Naive thymus-derived CD4-positive, alpha-beta T cell (primary cell): ENCODE measurements around the gene PRSS27. TPM values are rescaled to one million over a fixed set of nuclear protein-coding genes. Genes with fewer than 3 reads are reported as not detected.

Experiments
- ATAC-seq: fragments of 150-1000 bp; cut with Tn5 transposase; 2 replicates; pipeline ENCODE4 v1.10.0; 2021; ENCODE audit warnings: mild to moderate bottlenecking, moderate library complexity
- CTCF ChIA-PET: fragments of 350-600 bp; sonication (Branson Sonifier 250); formaldehyde crosslinking; loops from one replicate; lab custom pipeline; 2021; ENCODE audit warnings: antibody characterized with exemption; lab: Charles Lee
- POLR2A ChIA-PET: fragments of 350-600 bp; sonication (Branson Sonifier 250); formaldehyde crosslinking; loops from one replicate; lab custom pipeline; 2021; ENCODE audit warnings: antibody characterized with exemption, inconsistent platforms; lab: Charles Lee
- DNase-seq, 9 donors: peaks; one replicate each; pipeline versions ENCODE4 v3.0.0 to v3.0.0-alpha.2; 2020 to 2022; ENCODE audit warnings: mixed read lengths in 1 of 9
- H3K27ac ChIP-seq: one replicate; pipeline ENCODE4 v1.7.0; 2013; ENCODE audit warnings: mild to moderate bottlenecking, low read depth, low read length, moderate library complexity
- H3K27me3 ChIP-seq, 2 donors: one replicate each; pipeline ENCODE4 v1.7.0; 2013; ENCODE audit warnings: low read length in 2 of 2, mild to moderate bottlenecking in 2 of 2, moderate library complexity in 2 of 2; ENCODE audit not compliant: control insufficient read depth in 2 of 2, insufficient read depth in 2 of 2
- H3K36me3 ChIP-seq, 3 experiments: 1 replicate in 2 of 3; 2 replicates in 1 of 3; pipeline ENCODE4 v1.7.0; 2013; ENCODE audit warnings: low read length in 3 of 3, mild to moderate bottlenecking in 3 of 3, moderate library complexity in 1 of 3; ENCODE audit not compliant: insufficient read depth in 3 of 3, control insufficient read depth in 2 of 3
- H3K4me1 ChIP-seq, 2 donors: one replicate each; pipeline ENCODE4 v1.7.0; 2013; ENCODE audit warnings: low read length in 2 of 2, mild to moderate bottlenecking in 2 of 2, moderate library complexity in 1 of 2; ENCODE audit not compliant: control insufficient read depth in 2 of 2, insufficient read depth in 2 of 2
- H3K4me3 ChIP-seq: 2 replicates; pipeline ENCODE4 v1.7.0; 2013; ENCODE audit warnings: mild to moderate bottlenecking, low read length
- H3K9me3 ChIP-seq, 3 experiments: 1 replicate in 2 of 3; 2 replicates in 1 of 3; pipeline ENCODE4 v1.7.0; 2013; ENCODE audit warnings: low read length in 3 of 3; ENCODE audit not compliant: control insufficient read depth in 2 of 3
- H3K27ac Mint-ChIP-seq, 9 donors: one replicate each; pipeline ENCODE4 v1.8.0; 2020 to 2022; ENCODE audit warnings: mixed read lengths in 9 of 9, mild to moderate bottlenecking in 8 of 9, moderate library complexity in 5 of 9, inconsistent platforms in 2 of 9
- H3K27me3 Mint-ChIP-seq, 5 donors: one replicate each; pipeline ENCODE4 v1.8.0; 2021 to 2022; ENCODE audit warnings: mixed read lengths in 5 of 5, mild to moderate bottlenecking in 1 of 5
- H3K36me3 Mint-ChIP-seq, 5 donors: one replicate each; pipeline ENCODE4 v1.8.0; 2020 to 2022; ENCODE audit warnings: mixed read lengths in 5 of 5, mild to moderate bottlenecking in 3 of 5, inconsistent platforms in 1 of 5
- H3K4me1 Mint-ChIP-seq, 7 donors: one replicate each; pipeline ENCODE4 v1.8.0; 2020 to 2022; ENCODE audit warnings: mixed read lengths in 7 of 7, mild to moderate bottlenecking in 3 of 7, inconsistent platforms in 1 of 7
- H3K4me3 Mint-ChIP-seq, 10 donors: one replicate each; pipeline ENCODE4 v1.8.0; 2020 to 2022; ENCODE audit warnings: mild to moderate bottlenecking in 10 of 10, mixed read lengths in 10 of 10, moderate library complexity in 6 of 10, inconsistent platforms in 2 of 10
- H3K9me3 Mint-ChIP-seq, 11 donors: one replicate each; pipeline ENCODE4 v1.8.0; 2020 to 2022; ENCODE audit warnings: mixed read lengths in 11 of 11, mild to moderate bottlenecking in 4 of 11, inconsistent platforms in 1 of 11, moderate library complexity in 1 of 11
- intact Hi-C, 2 donors: fragments of 100-400 bp; cut with micrococcal nuclease; formaldehyde crosslinking; loops; one replicate each; pipeline ENCODE4 v1.15.1; 2023
- polyA plus RNA-seq, 2 donors: library from polyadenylated mRNA; unstranded; fragments of 300-500 nt; fragmentation: Illumina TruSeq; gene quantifications; one replicate each; pipeline ENCODE4 v1.2.3, GENCODE V29; 2021
- total RNA-seq, 6 experiments: library from RNA in 5 of 6; stranded (reverse) in 5 of 6; gene quantifications; 1 replicate in 5 of 6; 2 replicates in 1 of 6; pipeline ENCODE4 v1.2.3 and lab custom pipeline; 2021 to 2026

Gene PRSS27
- total and polyA plus RNA-seq, 7 experiments from 2014 or later: 0.32 to 1.6 (median 0.72) TPM; not detected in 1

DNA sequence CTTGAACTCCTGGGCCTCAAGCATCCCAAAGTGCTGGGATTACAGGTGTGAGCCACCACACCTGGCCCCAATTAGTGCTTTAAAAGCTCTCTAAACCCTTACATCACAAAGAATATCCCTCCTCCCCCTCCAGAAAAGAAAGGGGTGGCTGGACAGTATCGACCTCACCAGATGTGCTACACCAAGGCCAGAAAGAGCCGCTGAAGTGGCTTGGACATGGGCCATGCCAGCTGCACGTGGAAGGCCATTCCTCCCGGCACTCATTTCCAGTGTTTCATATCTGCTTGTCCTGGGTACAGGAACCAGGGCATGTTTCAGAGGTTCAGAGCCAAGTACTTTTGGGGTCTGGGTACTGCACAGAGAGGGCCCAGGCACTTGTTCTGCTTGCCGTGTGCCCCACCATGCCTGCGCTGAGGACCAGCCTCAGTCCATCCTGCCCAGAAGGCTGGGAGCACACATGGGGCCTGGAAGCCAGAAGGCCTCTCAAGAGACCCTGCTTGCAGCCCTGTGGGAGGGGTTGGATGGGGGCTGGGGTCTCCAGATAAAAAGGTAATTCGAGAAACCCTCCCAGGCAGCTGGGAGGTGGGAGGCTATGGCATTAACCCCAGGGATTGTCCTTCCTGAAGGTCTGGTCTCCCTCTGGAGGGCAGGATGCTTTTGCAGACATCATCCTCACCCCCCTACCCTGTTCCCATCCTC, 28.9 kb upstream of the PRSS27 start:
- POLR2A ChIA-PET: interaction anchor here (0.6 kb wide), 1 partner anchor 55 kb away, joined by 3 read pairs; no protein-coding TSS in a partner anchor
- ATAC-seq (no peak), DNase-seq (no peak)
- intact Hi-C loops: no loop called here
- Mint-ChIP-seq H3K9me3 (peaks cover 0 to 6% (median 0%) of the 10 kb centered on the region in 11 donors), H3K4me1 (peaks cover 4 to 26% (median 18%) of the 10 kb centered on the region in 7 donors), H3K27me3 (peaks cover 0 to 1% (median 0%) of the 10 kb centered on the region in 5 donors), H3K27ac (peak overlapping the region in 1 of 9 donors; percentile 25), H3K4me3 (no peak overlapping the region), H3K36me3 (peaks cover 0 to 17% (median 7%) of the 10 kb centered on the region in 5 donors)
- H3K4me1 ChIP-seq: peaks cover 6 to 15% of the 10 kb centered on the region in 2 donors
- peaks cover 0 to 4% (median 0%) of the 10 kb centered on the region in 3 experiments for H3K36me3 ChIP-seq
- H3K27me3 ChIP-seq: no peaks in the 10 kb centered on the region
- CTCF ChIA-PET: no interaction called here
- H3K27ac ChIP-seq: no peak overlapping the region
- H3K9me3 ChIP-seq: no peaks in the 10 kb centered on the region
- H3K4me3 ChIP-seq: no peak overlapping the region

- Histone ChIP-seq H3K4me3 (no peak overlapping the region), H3K27me3 (no peaks in the 10 kb centered on the region), H3K27ac (no peak overlapping the region), H3K4me1 (no peaks in the 10 kb centered on the region), H3K9me3 (no peaks in the 10 kb centered on the region), H3K36me3 (no peaks in the 10 kb centered on the region)
- Mint-ChIP-seq H3K4me3 (no peak overlapping the region), H3K27me3 (peaks cover 0 to 1% (median 0%) of the 10 kb centered on the region in 5 donors), H3K27ac (no peak overlapping the region), H3K4me1 (peaks cover 0 to 15% (median 2%) of the 10 kb centered on the region in 7 donors), H3K9me3 (no peaks in the 10 kb centered on the region), H3K36me3 (peaks cover 0 to 9% (median 0%) of the 10 kb centered on the region in 5 donors)
- ATAC-seq (no peak), DNase-seq (no peak)
- POLR2A ChIA-PET: interaction anchor here (0.6 to 1.1 kb wide), 4 partner anchors 9 to 32 kb away, joined by 3 to 10 read pairs (median 4); no protein-coding TSS in a partner anchor
- intact Hi-C loops: no loop called here
- CTCF ChIA-PET: interaction anchor here (1.2 kb wide), 1 partner anchor 92 kb away, joined by 3 read pairs; no protein-coding TSS in a partner anchor
These were observed 25.9 kb upstream of the PRSS27 start for GRCh38 chr16:2745961-2746360.

DNA sequence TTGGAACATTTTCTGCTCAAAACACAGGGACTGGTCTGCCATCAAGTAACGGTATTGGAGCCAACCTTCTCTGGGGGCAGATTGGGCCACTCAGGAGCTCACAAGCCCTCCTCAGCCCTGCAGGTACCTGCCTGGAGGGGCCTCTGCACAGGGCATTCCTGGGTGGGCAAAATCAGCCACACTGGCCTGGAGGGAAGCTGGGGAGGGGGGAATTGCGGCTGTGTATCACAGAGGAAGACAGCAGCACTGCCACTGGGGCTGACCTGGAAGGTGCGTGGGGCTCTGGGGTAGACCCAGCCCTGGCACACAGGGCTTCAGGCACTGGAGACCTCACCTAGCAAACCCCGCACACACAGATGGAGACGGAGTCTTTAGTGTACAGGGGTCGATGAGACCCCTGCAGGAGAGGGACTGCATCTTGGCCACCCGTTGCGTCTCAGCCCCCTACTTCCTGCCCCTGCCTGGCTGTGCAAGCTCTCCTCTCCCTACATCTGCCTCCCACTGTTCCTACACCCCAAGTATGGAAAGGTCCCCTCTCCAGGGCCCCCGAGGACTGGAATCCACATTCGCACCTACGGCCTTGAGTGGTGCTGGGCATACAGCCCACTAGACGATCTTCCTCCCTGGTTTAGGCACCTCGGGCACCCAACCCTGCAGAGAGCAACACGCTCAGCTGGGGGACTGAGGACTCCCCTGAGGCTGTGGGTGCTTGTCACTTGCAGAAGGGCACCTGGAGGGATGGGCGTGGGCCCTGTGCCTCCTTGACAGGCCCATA, 25.3 kb upstream of the PRSS27 start:
- no peak overlapping the region for H3K4me3 Mint-ChIP-seq
- DNase-seq: no peak
- no peaks in the 10 kb centered on the region for H3K9me3 ChIP-seq
- peaks cover 0 to 1% (median 0%) of the 10 kb centered on the region in 5 donors for H3K27me3 Mint-ChIP-seq
- no peaks in the 10 kb centered on the region for H3K27me3 ChIP-seq
- H3K4me1 ChIP-seq: no peaks in the 10 kb centered on the region
- intact Hi-C loops: no loop called here
- ATAC-seq: no peak
- H3K4me1 Mint-ChIP-seq: peaks cover 0 to 9% (median 0%) of the 10 kb centered on the region in 7 donors
- H3K4me3 ChIP-seq: no peak overlapping the region
- H3K27ac Mint-ChIP-seq: peak overlapping the region in 1 of 9 donors; percentile 4
- CTCF ChIA-PET: interaction anchor here (1.2 kb wide), 1 partner anchor 93 kb away, joined by 3 read pairs; no protein-coding TSS in a partner anchor
- H3K36me3 Mint-ChIP-seq: peaks cover 0 to 4% (median 0%) of the 10 kb centered on the region in 5 donors
- POLR2A ChIA-PET: interaction anchor here (0.6 to 1.1 kb wide), 2 partner anchors 10 to 33 kb away, joined by 3 to 4 read pairs; no protein-coding TSS in a partner anchor
- H3K9me3 Mint-ChIP-seq: no peaks in the 10 kb centered on the region
- H3K27ac ChIP-seq: no peak overlapping the region
- H3K36me3 ChIP-seq: no peaks in the 10 kb centered on the region

DNA sequence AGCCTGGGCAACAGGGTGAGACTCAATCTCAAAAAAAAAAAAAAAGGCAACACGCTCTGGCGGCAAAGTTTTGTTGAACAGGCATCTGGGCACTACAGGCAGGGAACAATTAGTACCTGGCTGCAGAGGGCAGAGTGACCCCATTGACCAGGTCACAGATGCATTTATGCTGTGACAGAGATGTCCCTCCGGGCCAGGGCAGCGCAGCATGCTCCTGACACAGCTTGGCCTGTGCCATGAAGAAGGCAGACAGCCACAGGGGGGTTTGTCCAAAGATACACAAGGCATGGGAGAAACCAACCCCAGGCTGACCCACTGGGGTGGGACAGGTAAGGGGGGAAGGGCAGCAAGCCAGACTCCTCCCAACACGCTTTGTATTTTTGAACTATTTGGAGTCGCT, 24.7 kb upstream of the PRSS27 start:
- Mint-ChIP-seq H3K27me3 (peaks cover 0 to 1% (median 0%) of the 10 kb centered on the region in 5 donors), H3K27ac (peak overlapping the region in 1 of 9 donors; percentile 87), H3K36me3 (peaks cover 0 to 2% (median 0%) of the 10 kb centered on the region in 5 donors), H3K4me3 (no peak overlapping the region), H3K4me1 (peaks cover 0 to 4% (median 0%) of the 10 kb centered on the region in 7 donors), H3K9me3 (no peaks in the 10 kb centered on the region)
- intact Hi-C loops: no loop called here
- DNase-seq (no peak), ATAC-seq (no peak)
- Histone ChIP-seq H3K9me3 (no peaks in the 10 kb centered on the region), H3K27me3 (no peaks in the 10 kb centered on the region), H3K4me1 (no peaks in the 10 kb centered on the region), H3K4me3 (no peak overlapping the region), H3K27ac (no peak overlapping the region), H3K36me3 (no peaks in the 10 kb centered on the region)
- ChIA-PET POLR2A (no interaction called here), CTCF (no interaction called here)

GRCh38 chr16:2743007-2743810, 23.2 kb upstream of the PRSS27 start:
- DNase-seq (no peak), ATAC-seq (no peak)
- no peaks in the 10 kb centered on the region for H3K9me3 Mint-ChIP-seq
- CTCF ChIA-PET: no interaction called here
- H3K36me3 Mint-ChIP-seq: no peaks in the 10 kb centered on the region
- H3K27ac Mint-ChIP-seq: peak overlapping the region in 2 of 9 donors; percentile 18 to 51
- intact Hi-C loops: no loop called here
- H3K4me1 Mint-ChIP-seq: peaks cover 0 to 2% (median 0%) of the 10 kb centered on the region in 7 donors
- H3K27me3 Mint-ChIP-seq: peaks cover 0 to 2% (median 0%) of the 10 kb centered on the region in 5 donors
- Histone ChIP-seq H3K27ac (no peak overlapping the region), H3K9me3 (no peaks in the 10 kb centered on the region), H3K4me1 (no peaks in the 10 kb centered on the region), H3K27me3 (no peaks in the 10 kb centered on the region), H3K36me3 (no peaks in the 10 kb centered on the region), H3K4me3 (no peak overlapping the region)
- POLR2A ChIA-PET: no interaction called here
- H3K4me3 Mint-ChIP-seq: no peak overlapping the region

GRCh38 chr16:2742323-2743006, 22.4 kb upstream of the PRSS27 start:
- peaks cover 0 to 3% (median 0%) of the 10 kb centered on the region in 5 donors for H3K27me3 Mint-ChIP-seq
- H3K4me1 Mint-ChIP-seq: peaks cover 0 to 2% (median 0%) of the 10 kb centered on the region in 7 donors
- H3K36me3 ChIP-seq: no peaks in the 10 kb centered on the region
- H3K4me1 ChIP-seq: no peaks in the 10 kb centered on the region
- no peak for ATAC-seq
- DNase-seq: no peak
- H3K9me3 ChIP-seq: no peaks in the 10 kb centered on the region
- intact Hi-C loops: no loop called here
- no peaks in the 10 kb centered on the region for H3K9me3 Mint-ChIP-seq
- CTCF ChIA-PET: no interaction called here
- H3K27ac Mint-ChIP-seq: no peak overlapping the region
- no peaks in the 10 kb centered on the region for H3K27me3 ChIP-seq
- H3K4me3 ChIP-seq: no peak overlapping the region
- POLR2A ChIA-PET: no interaction called here
- no peaks in the 10 kb centered on the region for H3K36me3 Mint-ChIP-seq
- no peak overlapping the region for H3K27ac ChIP-seq
- no peak overlapping the region for H3K4me3 Mint-ChIP-seq
